GM19438 (cell line): ENCODE data around the gene ZBTB22.
"Not testable (repeated sequence)": the region's sequence is repeated elsewhere in the genome, so short reads cannot be mapped to it uniquely, and the experiment has no call there.

Source experiments
- ATAC-seq: cut with Tn5 transposase; IDR thresholded peaks from one replicate; pipeline ENCODE4 v1.9.1; 2021; ENCODE audit warnings: low read depth; ENCODE audit not compliant: unreplicated experiment

The ZBTB22 gene

GRCh38 chr6:33317669-33318425 is at the start of gene ZBTB22:
TSS of gene ZBTB22 (minus strand) at chr6:33317744. CDS start at chr6:33316916, 828 bp downstream.
- ATAC-seq: peak; percentile 49

GRCh38 chr6:33367009-33367714 is 49.6 kb upstream of the ZBTB22 start:
- no peak for ATAC-seq

GRCh38 chr6:33365206-33365971 is 47.8 kb upstream of the ZBTB22 start:
- not testable (repeated sequence) for ATAC-seq

- ATAC-seq: not testable (repeated sequence)
These were observed 47.1 kb upstream of the ZBTB22 start for GRCh38 chr6:33364475-33365205.

- ATAC-seq: not testable (repeated sequence)
These were observed 45.9 kb upstream of the ZBTB22 start for GRCh38 chr6:33363486-33363885.

- no peak for ATAC-seq
These were observed 41.8 kb upstream of the ZBTB22 start for GRCh38 chr6:33359331-33359730.

- not testable (repeated sequence) for ATAC-seq
These were observed 39.8 kb upstream of the ZBTB22 start for GRCh38 chr6:33357160-33357871.

- no peak for ATAC-seq
These were observed 38.8 kb upstream of the ZBTB22 start for GRCh38 chr6:33356295-33356694.

- ATAC-seq: not testable (repeated sequence)
These were observed 38.3 kb upstream of the ZBTB22 start for GRCh38 chr6:33355860-33356259.

- no peak for ATAC-seq
These were observed 30.3 kb upstream of the ZBTB22 start for GRCh38 chr6:33347816-33348215.

- not testable (repeated sequence) for ATAC-seq
These were observed 29.4 kb upstream of the ZBTB22 start for GRCh38 chr6:33346972-33347371.

GRCh38 chr6:33344701-33345697 is 27.5 kb upstream of the ZBTB22 start:
- ATAC-seq: no peak

- ATAC-seq: no peak
These were observed 26.5 kb upstream of the ZBTB22 start for GRCh38 chr6:33343953-33344611.

- ATAC-seq: not testable (repeated sequence)
These were observed 26.0 kb upstream of the ZBTB22 start for GRCh38 chr6:33343606-33343952.

- ATAC-seq: no peak
These were observed 21.6 kb upstream of the ZBTB22 start for GRCh38 chr6:33339193-33339592.

GRCh38 chr6:33336495-33336894 is 19.0 kb upstream of the ZBTB22 start:
- ATAC-seq: no peak

GRCh38 chr6:33335916-33336315 is 18.4 kb upstream of the ZBTB22 start:
- ATAC-seq: no peak

GRCh38 chr6:33333666-33334065 is 16.1 kb upstream of the ZBTB22 start:
- no peak for ATAC-seq
